Endodermal cell (in vitro differentiated cells): Measurements from ENCODE around the gene AMH. TPM values are rescaled to one million over a fixed set of nuclear protein-coding genes. Genes with fewer than 3 reads are reported as not detected.

Experiments
- DNase-seq: peaks from one replicate; pipeline ENCODE4 v3.0.0-alpha.2; 2017
- H3K27ac ChIP-seq: 2 replicates; pipeline ENCODE4 v1.5.1; 2013; ENCODE audit warnings: mild to moderate bottlenecking, low read depth, low read length, moderate library complexity
- H3K27me3 ChIP-seq: 2 replicates; pipeline ENCODE4 v1.6.1; 2013; ENCODE audit warnings: mild to moderate bottlenecking, low read length, moderate library complexity; ENCODE audit not compliant: insufficient read depth, control insufficient read depth, poor library complexity, severe bottlenecking
- H3K36me3 ChIP-seq: 2 replicates; pipeline ENCODE4 v1.7.0; 2013; ENCODE audit warnings: mild to moderate bottlenecking, low read length, moderate library complexity; ENCODE audit not compliant: control insufficient read depth, insufficient read depth
- H3K4me1 ChIP-seq: one replicate; pipeline ENCODE4 v1.7.0; 2013; ENCODE audit warnings: low read length; ENCODE audit not compliant: control insufficient read depth, insufficient read depth
- H3K4me3 ChIP-seq: 2 replicates; pipeline ENCODE4 v1.5.1; 2013; ENCODE audit warnings: mild to moderate bottlenecking, low read length, moderate library complexity
- H3K9ac ChIP-seq: 2 replicates; pipeline ENCODE4 v1.6.1; 2013; ENCODE audit warnings: mild to moderate bottlenecking, low read length, moderate library complexity; ENCODE audit not compliant: poor library complexity, severe bottlenecking; ENCODE audit errors: extremely low read depth
- H3K9me3 ChIP-seq: 2 replicates; pipeline ENCODE4 v1.6.1; 2013; ENCODE audit warnings: mild to moderate bottlenecking, low read length, moderate library complexity; ENCODE audit not compliant: control insufficient read depth
- H3K27ac Mint-ChIP-seq: 2 replicates; pipeline ENCODE4 v1.8.0; 2020; ENCODE audit warnings: mixed read lengths
- H3K27me3 Mint-ChIP-seq: 2 replicates; pipeline ENCODE4 v1.8.0; 2021; ENCODE audit warnings: mild to moderate bottlenecking, mixed read lengths; ENCODE audit not compliant: insufficient read depth
- H3K36me3 Mint-ChIP-seq: 2 replicates; pipeline ENCODE4 v1.8.0; 2020; ENCODE audit warnings: low read depth, mixed read lengths
- H3K4me1 Mint-ChIP-seq: 2 replicates; pipeline ENCODE4 v1.8.0; 2020; ENCODE audit warnings: mixed read lengths
- H3K4me3 Mint-ChIP-seq: 2 replicates; pipeline ENCODE4 v1.8.0; 2020; ENCODE audit warnings: mild to moderate bottlenecking, moderate library complexity, mixed read lengths
- H3K9me3 Mint-ChIP-seq: 2 replicates; pipeline ENCODE4 v1.8.0; 2020; ENCODE audit warnings: mild to moderate bottlenecking, mixed read lengths
- CTCF ChIP-seq: fragments of 200-600 bp; sonication (generic); conservative IDR thresholded peaks from 2 replicates; pipeline ENCODE4 v1.5.0; 2021; ENCODE audit warnings: antibody characterized with exemption, mild to moderate bottlenecking
- WGBS, 2 experiments: methylation state at CpG; one replicate each; pipeline versions ENCODE4 v1.1.5 to v1.1.7; 2013; ENCODE audit warnings: missing lambda C conversion rate in 2 of 2, mixed read lengths in 1 of 2; ENCODE audit not compliant: insufficient coverage in 1 of 2, insufficient read length in 1 of 2; 5-methylcytosine and 5-hydroxymethylcytosine counted together
- total RNA-seq, 2 donors: library from RNA; stranded (reverse); fragmentation: NEBNext Ultra II Directional in 1 of 2; extraction: Animal tissue kit (Norgen Biotek cat#: 25700) in 1 of 2; gene quantifications; 2 replicates in 1 of 2; 3 replicates in 1 of 2; pipeline ENCODE4 v1.2.1, GENCODE V29; 2021

Gene AMH
- total RNA-seq, 2 donors from 2014 or later = 20.5 to 35.1 TPM

DNA sequence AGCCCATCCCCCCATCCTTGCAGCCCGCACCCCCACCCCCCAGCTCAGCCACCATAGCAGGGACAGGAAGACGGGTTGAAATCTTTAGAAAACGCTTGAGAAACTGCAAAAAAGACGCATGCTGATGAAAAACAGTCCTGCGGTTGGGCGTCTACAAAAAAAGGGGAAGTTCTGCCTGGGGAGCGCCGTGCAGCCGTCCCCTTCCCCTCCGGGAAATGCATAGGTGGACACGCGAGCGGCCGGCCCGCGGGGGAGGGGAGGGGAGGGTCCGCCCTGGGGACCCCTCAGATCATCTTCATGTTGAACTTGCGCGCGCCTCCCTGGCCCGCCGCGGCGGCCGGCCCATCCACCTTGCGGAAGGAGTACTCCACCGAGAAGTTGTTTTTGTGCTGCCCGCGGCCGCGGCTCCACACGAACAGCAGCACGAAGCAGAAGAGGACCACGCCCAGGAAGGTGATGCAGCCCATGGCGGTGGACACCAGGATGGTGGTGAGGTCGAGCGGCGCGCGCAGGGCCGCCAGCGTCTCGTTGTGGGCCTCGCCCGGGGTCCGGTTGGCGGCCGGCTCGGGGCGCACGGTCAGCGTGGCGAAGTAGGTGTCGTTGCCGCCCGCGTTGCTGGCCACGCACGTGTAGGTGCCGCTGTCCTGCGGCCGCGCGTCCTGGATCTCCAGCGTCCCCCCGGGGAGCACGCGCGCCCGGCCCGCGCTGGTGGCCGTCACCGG, 40.8 kb downstream of the AMH start:
- Histone ChIP-seq H3K9ac (no peak overlapping the region), H3K36me3 (no peaks in the 10 kb centered on the region), H3K4me1 (no peaks in the 10 kb centered on the region), H3K27me3 (peaks cover 98% of the 10 kb centered on the region), H3K27ac (no peak overlapping the region), H3K9me3 (no peaks in the 10 kb centered on the region), H3K4me3 (no peak overlapping the region)
- DNase-seq = peak; percentile 70
- 4 to 8% methylated on average over 26 to 73 of the region's 74 CpGs for WGBS, 2 experiments
- H3K27ac Mint-ChIP-seq = no peak overlapping the region
- TF ChIP-seq CTCF = no peak
- H3K9me3 Mint-ChIP-seq = no peaks in the 10 kb centered on the region
- peaks cover 94% of the 10 kb centered on the region for H3K27me3 Mint-ChIP-seq
- H3K4me3 Mint-ChIP-seq = peak overlapping the region; percentile 38
- peaks cover 3% of the 10 kb centered on the region for H3K36me3 Mint-ChIP-seq
- H3K4me1 Mint-ChIP-seq = no peaks in the 10 kb centered on the region

GRCh38 chr19:2290441-2291184, 41.5 kb downstream of the AMH start:
- no peak for TF ChIP-seq CTCF
- H3K4me1 ChIP-seq = no peaks in the 10 kb centered on the region
- Mint-ChIP-seq H3K36me3 (peaks cover 3% of the 10 kb centered on the region), H3K4me1 (no peaks in the 10 kb centered on the region), H3K4me3 (peak overlapping the region; percentile 43), H3K27ac (no peak overlapping the region), H3K9me3 (no peaks in the 10 kb centered on the region), H3K27me3 (peaks cover 94% of the 10 kb centered on the region)
- no peak overlapping the region for H3K9ac ChIP-seq
- DNase-seq = peak; percentile 80
- whole genome bisulfite sequencing, 2 experiments = 10 to 12% methylated on average over 40 to 82 of the region's 82 CpGs
- H3K36me3 ChIP-seq = no peaks in the 10 kb centered on the region
- H3K27me3 ChIP-seq = peaks cover 100% of the 10 kb centered on the region
- no peak overlapping the region for H3K4me3 ChIP-seq
- no peaks in the 10 kb centered on the region for H3K9me3 ChIP-seq
- no peak overlapping the region for H3K27ac ChIP-seq

- peak; percentile 60 for TF ChIP-seq CTCF
- Mint-ChIP-seq H3K9me3 (no peaks in the 10 kb centered on the region), H3K36me3 (peaks cover 3% of the 10 kb centered on the region), H3K4me1 (no peaks in the 10 kb centered on the region), H3K27ac (no peak overlapping the region), H3K4me3 (peak overlapping the region; percentile 43), H3K27me3 (peaks cover 93% of the 10 kb centered on the region)
- Histone ChIP-seq H3K36me3 (no peaks in the 10 kb centered on the region), H3K27me3 (peaks cover 100% of the 10 kb centered on the region), H3K27ac (no peak overlapping the region), H3K9ac (no peak overlapping the region), H3K4me3 (no peak overlapping the region), H3K9me3 (no peaks in the 10 kb centered on the region), H3K4me1 (no peaks in the 10 kb centered on the region)
- DNase-seq = peak; percentile 90
- WGBS, 2 experiments = 1 to 3% methylated on average over 14 to 67 of the region's 67 CpGs
These were observed 42.1 kb downstream of the AMH start for GRCh38 chr19:2291185-2291751.
